ENCODE results near the gene LRTM1. TPM values are rescaled to one million over a fixed set of nuclear protein-coding genes. Genes with fewer than 3 reads are reported as not detected.
A peak's percentile ranks its signal among the peaks of the same experiment; 100 is the strongest.

Gene LRTM1
- polyA plus RNA-seq, 1 experiment = not detected

- POLR2A ChIA-PET = no interaction called here
- Histone ChIP-seq H3K4me3 (ENCODE audit: low read depth, low read length) (no peak overlapping the region), H3K36me3 (ENCODE audit: control insufficient read depth, insufficient read depth, low read length) (no peaks in the 10 kb centered on the region), H3K27me3 (ENCODE audit: control insufficient read depth, insufficient read depth, low read length) (no peaks in the 10 kb centered on the region)
- TF ChIP-seq, protein P1, sequence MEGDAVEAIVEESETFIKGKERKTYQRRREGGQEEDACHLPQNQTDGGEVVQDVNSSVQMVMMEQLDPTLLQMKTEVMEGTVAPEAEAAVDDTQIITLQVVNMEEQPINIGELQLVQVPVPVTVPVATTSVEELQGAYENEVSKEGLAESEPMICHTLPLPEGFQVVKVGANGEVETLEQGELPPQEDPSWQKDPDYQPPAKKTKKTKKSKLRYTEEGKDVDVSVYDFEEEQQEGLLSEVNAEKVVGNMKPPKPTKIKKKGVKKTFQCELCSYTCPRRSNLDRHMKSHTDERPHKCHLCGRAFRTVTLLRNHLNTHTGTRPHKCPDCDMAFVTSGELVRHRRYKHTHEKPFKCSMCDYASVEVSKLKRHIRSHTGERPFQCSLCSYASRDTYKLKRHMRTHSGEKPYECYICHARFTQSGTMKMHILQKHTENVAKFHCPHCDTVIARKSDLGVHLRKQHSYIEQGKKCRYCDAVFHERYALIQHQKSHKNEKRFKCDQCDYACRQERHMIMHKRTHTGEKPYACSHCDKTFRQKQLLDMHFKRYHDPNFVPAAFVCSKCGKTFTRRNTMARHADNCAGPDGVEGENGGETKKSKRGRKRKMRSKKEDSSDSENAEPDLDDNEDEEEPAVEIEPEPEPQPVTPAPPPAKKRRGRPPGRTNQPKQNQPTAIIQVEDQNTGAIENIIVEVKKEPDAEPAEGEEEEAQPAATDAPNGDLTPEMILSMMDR (IDR thresholded peaks at IDR 0.05; ENCODE audit: insufficient read depth, low read depth, low read length) = no peak
- CTCF ChIA-PET = interaction anchor here (0.7 to 2.9 kb wide), 7 partner anchors 10 to 217 kb away, joined by 3 to 16 read pairs (median 4); no protein-coding TSS in a partner anchor
- DNase-seq (ENCODE audit: low read depth) = no peak
Observed at GRCh38 chr3:54949491-54950044, 21.7 kb upstream of the LRTM1 start.

- CTCF ChIA-PET = no interaction called here
- no peaks in the 10 kb centered on the region for H3K27me3 ChIP-seq (ENCODE audit: control insufficient read depth, insufficient read depth, low read length)
- no peak overlapping the region for H3K4me3 ChIP-seq (ENCODE audit: low read depth, low read length)
- no peak for DNase-seq (ENCODE audit: low read depth)
- TF ChIP-seq, protein P1 (IDR thresholded peaks at IDR 0.05; ENCODE audit: insufficient read depth, low read depth, low read length) = no peak
- H3K36me3 ChIP-seq (ENCODE audit: control insufficient read depth, insufficient read depth, low read length) = no peaks in the 10 kb centered on the region
- POLR2A ChIA-PET = no interaction called here
Observed at GRCh38 chr3:54941690-54942362, 14.0 kb upstream of the LRTM1 start.

- TF ChIP-seq, protein P1 (IDR thresholded peaks at IDR 0.05; ENCODE audit: insufficient read depth, low read depth, low read length) = no peak
- no peak for DNase-seq (ENCODE audit: low read depth)
- POLR2A ChIA-PET = no interaction called here
- Histone ChIP-seq H3K4me3 (ENCODE audit: low read depth, low read length) (no peak overlapping the region), H3K27me3 (ENCODE audit: control insufficient read depth, insufficient read depth, low read length) (no peaks in the 10 kb centered on the region), H3K36me3 (ENCODE audit: control insufficient read depth, insufficient read depth, low read length) (no peaks in the 10 kb centered on the region)
- CTCF ChIA-PET = no interaction called here
Observed at GRCh38 chr3:54940971-54941370, 13.1 kb upstream of the LRTM1 start.

- Histone ChIP-seq H3K4me3 (ENCODE audit: low read depth, low read length) (no peak overlapping the region), H3K27me3 (ENCODE audit: control insufficient read depth, insufficient read depth, low read length) (no peaks in the 10 kb centered on the region), H3K36me3 (ENCODE audit: control insufficient read depth, insufficient read depth, low read length) (no peaks in the 10 kb centered on the region)
- ChIA-PET POLR2A (interaction anchor here (0.6 kb wide), 1 partner anchor 273 kb away, joined by 3 read pairs; no protein-coding TSS in a partner anchor), CTCF (interaction anchor here (1.7 kb wide), 1 partner anchor 9 kb away, joined by 4 read pairs; no protein-coding TSS in a partner anchor)
- TF ChIP-seq, protein P1 (IDR thresholded peaks at IDR 0.05; ENCODE audit: insufficient read depth, low read depth, low read length) = no peak
- DNase-seq (ENCODE audit: low read depth) = peak; percentile 49
Observed at GRCh38 chr3:54939557-54940300, 11.9 kb upstream of the LRTM1 start.

DNA sequence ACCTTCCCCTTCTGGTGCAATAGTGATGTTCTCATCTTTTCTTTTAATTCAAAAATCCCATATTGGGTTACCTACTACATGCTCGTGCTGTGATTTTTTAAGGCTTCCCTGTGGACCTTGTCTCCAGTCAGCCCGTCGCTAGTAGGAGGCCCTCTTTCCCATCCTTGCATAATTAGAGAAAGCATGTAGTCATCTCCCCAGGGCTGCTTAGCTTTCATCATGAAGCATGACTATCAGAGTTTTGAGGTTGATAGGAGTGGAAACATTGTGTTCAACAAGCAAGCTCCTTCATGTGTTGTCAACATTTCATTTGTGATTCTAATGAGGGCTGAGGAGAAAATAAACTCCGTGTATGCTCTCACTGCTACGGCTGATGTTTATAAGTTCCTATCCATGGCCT lies 8.7 kb upstream of the LRTM1 start:
- no peak for DNase-seq (ENCODE audit: low read depth)
- H3K27me3 ChIP-seq (ENCODE audit: control insufficient read depth, insufficient read depth, low read length) = no peaks in the 10 kb centered on the region
- no peak overlapping the region for H3K4me3 ChIP-seq (ENCODE audit: low read depth, low read length)
- H3K36me3 ChIP-seq (ENCODE audit: control insufficient read depth, insufficient read depth, low read length) = no peaks in the 10 kb centered on the region
- TF ChIP-seq, protein P1 (IDR thresholded peaks at IDR 0.05; ENCODE audit: insufficient read depth, low read depth, low read length) = no peak
- ChIA-PET CTCF (no interaction called here), POLR2A (interaction anchor here (0.6 kb wide), 1 partner anchor 35 kb away, joined by 3 read pairs; no protein-coding TSS in a partner anchor)
